WTC11 (cell line): ENCODE measurements around the gene FAM177B. TPM values are rescaled to one million over a fixed set of nuclear protein-coding genes. Genes with fewer than 3 reads are reported as not detected.

ENCODE experiments used
- ATAC-seq: fragments of 200-7000 bp; cut with Tn5 transposase; 2 replicates; pipeline ENCODE4 v1.10.0; 2021; ENCODE audit warnings: mild to moderate bottlenecking, moderate library complexity
- Bru-seq: library from RNA; stranded (reverse); fragments of 400-500 nt; gene quantifications from one replicate; lab custom pipeline; 2021; lab: Mats Ljungman, UMichigan
- CTCF ChIA-PET: fragments of 300-600 bp; sonication (Branson Sonifier 250); formaldehyde crosslinking; loops from one replicate; lab custom pipeline; 2021; ENCODE audit warnings: antibody characterized with exemption; lab: Charles Lee
- POLR2A ChIA-PET: fragments of 350-600 bp; sonication (Branson Sonifier 250); formaldehyde crosslinking; loops from one replicate; lab custom pipeline; 2021; ENCODE audit warnings: antibody characterized with exemption; lab: Charles Lee
- DNase-seq: peaks from one replicate; pipeline ENCODE4 v3.0.0; 2021; ENCODE audit warnings: low spot score
- H3K27ac Mint-ChIP-seq: 2 replicates; pipeline ENCODE4 v1.8.0; 2021; ENCODE audit warnings: mixed read lengths
- H3K27me3 Mint-ChIP-seq: 2 replicates; pipeline ENCODE4 v1.8.0; 2021; ENCODE audit warnings: low read depth, mild to moderate bottlenecking, moderate library complexity, mixed read lengths
- H3K36me3 Mint-ChIP-seq: 2 replicates; pipeline ENCODE4 v1.8.0; 2021; ENCODE audit warnings: mixed read lengths
- H3K4me1 Mint-ChIP-seq: 2 replicates; pipeline ENCODE4 v1.8.0; 2022; ENCODE audit warnings: mixed read lengths
- H3K4me3 Mint-ChIP-seq: 2 replicates; pipeline ENCODE4 v1.8.0; 2021; ENCODE audit warnings: mild to moderate bottlenecking, moderate library complexity, mixed read lengths
- H3K9me3 Mint-ChIP-seq: 2 replicates; pipeline ENCODE4 v1.8.0; 2021; ENCODE audit warnings: mixed read lengths
- CREB1 ChIP-seq: sonication (generic); formaldehyde crosslinking; IDR thresholded peaks from 2 replicates; pipeline ENCODE4 v1.8.0; 2023; ENCODE audit warnings: mild to moderate bottlenecking, missing genetic modification reagents
- E2F1 ChIP-seq: sonication (generic); formaldehyde crosslinking; IDR thresholded peaks from 2 replicates; pipeline ENCODE4 v1.8.0; 2022; ENCODE audit warnings: mild to moderate bottlenecking, missing genetic modification reagents
- E2F5 ChIP-seq: sonication (generic); formaldehyde crosslinking; IDR thresholded peaks from 2 replicates; pipeline ENCODE4 v1.8.1; 2022; ENCODE audit warnings: mild to moderate bottlenecking, moderate library complexity, missing genetic modification reagents
- ELF4 ChIP-seq: sonication (generic); formaldehyde crosslinking; IDR thresholded peaks from 2 replicates; pipeline ENCODE4 v1.8.1; 2022; ENCODE audit warnings: low read depth, mild to moderate bottlenecking, moderate library complexity, missing genetic modification reagents
- GABPB1 ChIP-seq: sonication (generic); formaldehyde crosslinking; IDR thresholded peaks from 2 replicates; pipeline ENCODE4 v1.8.1; 2023; ENCODE audit warnings: mild to moderate bottlenecking, missing genetic modification reagents
- GTF2I ChIP-seq: fragments of 250-450 bp; sonication (Bioruptor Pico); conservative IDR thresholded peaks from 2 replicates; pipeline ENCODE4 v1.4.0; 2021; ENCODE audit warnings: mild to moderate bottlenecking
- HMGA2 ChIP-seq: fragments of 250-450 bp; sonication (Bioruptor Pico); IDR thresholded peaks from 2 replicates; pipeline ENCODE4 v1.4.0; 2021; ENCODE audit warnings: mild to moderate bottlenecking, moderate library complexity
- JUN ChIP-seq: sonication (generic); formaldehyde crosslinking; IDR thresholded peaks from 2 replicates; pipeline ENCODE4 v1.8.0; 2023; ENCODE audit warnings: mild to moderate bottlenecking, missing genetic modification reagents
- MLX ChIP-seq: sonication (generic); formaldehyde crosslinking; IDR thresholded peaks from 2 replicates; pipeline ENCODE4 v1.8.1; 2023; ENCODE audit warnings: mild to moderate bottlenecking, missing genetic modification reagents, moderate library complexity
- PRDM15 ChIP-seq: sonication (generic); formaldehyde crosslinking; IDR thresholded peaks from 2 replicates; pipeline ENCODE4 v1.8.0; 2022; ENCODE audit warnings: missing genetic modification reagents
- PREB ChIP-seq: sonication (generic); formaldehyde crosslinking; IDR thresholded peaks from 2 replicates; pipeline ENCODE4 v1.8.1; 2022; ENCODE audit warnings: mild to moderate bottlenecking, missing genetic modification reagents, moderate library complexity, borderline replicate concordance
- SMAD3 ChIP-seq: sonication (generic); formaldehyde crosslinking; IDR thresholded peaks from 2 replicates; pipeline ENCODE4 v1.8.0; 2022; ENCODE audit warnings: missing genetic modification reagents, mild to moderate bottlenecking, borderline replicate concordance
- SMAD4 ChIP-seq: sonication (generic); formaldehyde crosslinking; IDR thresholded peaks from 2 replicates; pipeline ENCODE4 v1.8.0; 2022; ENCODE audit warnings: mild to moderate bottlenecking, missing genetic modification reagents
- STAT6 ChIP-seq: sonication (generic); formaldehyde crosslinking; conservative IDR thresholded peaks from 2 replicates; pipeline ENCODE4 v1.8.1; 2023; ENCODE audit warnings: mild to moderate bottlenecking, low read depth, missing genetic modification reagents, moderate library complexity
- TEAD4 ChIP-seq: sonication (generic); formaldehyde crosslinking; IDR thresholded peaks from 2 replicates; pipeline ENCODE4 v1.8.0; 2022; ENCODE audit warnings: mild to moderate bottlenecking, missing genetic modification reagents
- ZNF317 ChIP-seq: sonication (generic); formaldehyde crosslinking; IDR thresholded peaks from 2 replicates; pipeline ENCODE4 v1.8.1; 2023; ENCODE audit warnings: low read depth, mild to moderate bottlenecking, moderate library complexity, missing genetic modification reagents, borderline replicate concordance
- ZNF425 ChIP-seq: fragments of 250-450 bp; sonication (Bioruptor Pico); conservative IDR thresholded peaks from 2 replicates; pipeline ENCODE4 v1.9.0; 2021; ENCODE audit warnings: mild to moderate bottlenecking
- ZNF512 ChIP-seq: sonication (generic); formaldehyde crosslinking; IDR thresholded peaks from 2 replicates; pipeline ENCODE4 v1.8.1; 2022; ENCODE audit warnings: missing genetic modification reagents, borderline replicate concordance
- long read RNA-seq, 3 experiments: library from RNA in 1 of 3; library from capped mRNA in 1 of 3; library from polyadenylated mRNA in 1 of 3; unstranded in 2 of 3; stranded (forward) in 1 of 3; transcript quantifications; one replicate each; pipeline ENCODE4 v2.0.0, GENCODE V29; 2021
- total RNA-seq: library from RNA; stranded (reverse); gene quantifications from 3 replicates; pipeline ENCODE4 v1.2.3, GENCODE V29; 2021

The FAM177B gene
- total RNA-seq, result not detected in 3 replicates
- percentile 31 among the genes with signal in this experiment for Bru-seq, nascent RNA
- long read RNA-seq, experiment 1, partial matches to known transcripts, result 1 of 1 reads
- long read RNA-seq, experiment 1, other reads (novel, unspliced or antisense), result 0 of 1 reads
- long read RNA-seq, experiment 2, result 0 reads
- long read RNA-seq, experiment 3, result 0 reads

- H3K27me3 Mint-ChIP-seq, result no peaks in the 10 kb centered on the region
- CTCF ChIA-PET, result interaction anchor here (1.0 to 2.5 kb wide), 8 partner anchors 13 to 947 kb away, joined by 3 to 20 read pairs (median 4); no protein-coding TSS in a partner anchor
- DNase-seq (no peak), ATAC-seq (no peak)
- no peaks in the 10 kb centered on the region for H3K9me3 Mint-ChIP-seq
- H3K4me3 Mint-ChIP-seq, result no peak within 1 kb of the TSS
- H3K36me3 Mint-ChIP-seq, result peaks cover 16% of the 10 kb centered on the region
- H3K4me1 Mint-ChIP-seq, result peaks cover 2% of the 10 kb centered on the region; the same call in 1 of the 2 replicates
- POLR2A ChIA-PET, result interaction anchor here (1.7 kb wide), 1 partner anchor 24 kb away, joined by 6 read pairs; no protein-coding TSS in a partner anchor
- TF ChIP-seq MLX (CRISPR knock-in tag) (no peak), PREB (no peak), TEAD4 (CRISPR knock-in tag) (no peak)
- peak within 1 kb of the TSS; percentile 81 for H3K27ac Mint-ChIP-seq
These were observed at the start of gene FAM177B for GRCh38 chr1:222736972-222737371. Gene FAM177B, plus strand, starts transcription at chr1:222737202. Its CDS starts 9,344 bp downstream, at chr1:222746546.

- no peaks in the 10 kb centered on the region for H3K27me3 Mint-ChIP-seq
- H3K36me3 Mint-ChIP-seq, result peaks cover 9% of the 10 kb centered on the region
- CTCF ChIA-PET, result no interaction called here
- no peak for ATAC-seq
- H3K27ac Mint-ChIP-seq, result no peak overlapping the region
- no peaks in the 10 kb centered on the region for H3K4me1 Mint-ChIP-seq
- H3K9me3 Mint-ChIP-seq, result no peaks in the 10 kb centered on the region
- no peak for DNase-seq
- no peak overlapping the region for H3K4me3 Mint-ChIP-seq
- POLR2A ChIA-PET, result no interaction called here
- TF ChIP-seq SMAD3 (CRISPR knock-in tag) (no peak), GABPB1 (CRISPR knock-in tag) (no peak), STAT6 (CRISPR knock-in tag) (no peak), SMAD4 (CRISPR knock-in tag) (no peak), E2F5 (CRISPR knock-in tag) (no peak), CREB1 (CRISPR knock-in tag) (no peak), JUN (CRISPR knock-in tag) (no peak), TEAD4 (CRISPR knock-in tag) (no peak), GTF2I (no peak), E2F1 (CRISPR knock-in tag) (no peak), ZNF317 (no peak), ZNF425 (no peak), PRDM15 (CRISPR knock-in tag) (no peak), ELF4 (CRISPR knock-in tag) (no peak), HMGA2 (CRISPR knock-in tag) (no peak), ZNF512 (CRISPR knock-in tag) (no peak)
These were observed 46.0 kb upstream of the FAM177B start for GRCh38 chr1:222691016-222691415.
